ENCODE measurements around the gene SKIDA1. TPM values are rescaled to one million over a fixed set of nuclear protein-coding genes. Genes with fewer than 3 reads are reported as not detected.

SKIDA1 gene
- total RNA-seq, 2 donors from 2014 or later: 0.54 TPM; not detected in 1

DNA sequence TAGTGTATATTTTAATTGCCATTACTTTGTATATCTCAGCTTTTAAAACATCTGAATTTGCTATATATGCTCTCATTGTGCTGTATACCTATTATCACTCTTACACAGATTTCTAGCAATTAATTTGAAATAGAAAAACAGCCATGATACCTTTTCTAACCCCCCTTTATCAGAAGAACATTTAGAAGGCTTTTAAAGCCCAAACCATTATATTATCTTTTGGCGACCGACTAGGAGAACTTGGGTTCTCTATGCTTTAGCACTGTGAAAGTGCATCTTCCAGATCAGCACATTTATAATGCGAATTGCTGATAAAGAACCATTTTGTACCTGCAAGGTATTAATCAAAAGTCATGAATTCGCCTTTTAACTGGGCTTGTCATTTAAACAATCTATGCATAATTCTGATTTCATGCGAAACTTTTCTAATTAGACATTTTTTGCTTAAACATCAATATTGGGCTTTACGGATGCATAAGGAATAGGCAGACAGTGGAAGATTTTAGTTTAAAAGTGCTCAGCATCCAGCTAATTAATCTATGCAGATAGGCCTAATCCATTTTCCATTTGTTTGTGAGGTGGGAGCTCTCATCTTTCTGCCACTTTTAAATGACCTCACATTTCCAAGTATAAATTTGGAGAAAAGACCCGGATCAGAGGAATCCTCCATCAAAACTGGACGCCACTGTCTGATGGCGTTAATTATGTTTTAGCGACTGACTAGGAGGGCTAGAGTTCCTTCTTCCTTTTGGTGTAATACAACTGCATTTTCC lies 7.4 kb upstream of the SKIDA1 start:
- no peak for DNase-seq (ENCODE audit: low spot score in 2 of 2)
- no peak for ATAC-seq
- Mint-ChIP-seq H3K36me3 (peaks cover 0 to 6% of the 10 kb centered on the region in 2 donors), H3K9me3 (no peaks in the 10 kb centered on the region), H3K27ac (peak overlapping the region; percentile 82 to 88)

DNA sequence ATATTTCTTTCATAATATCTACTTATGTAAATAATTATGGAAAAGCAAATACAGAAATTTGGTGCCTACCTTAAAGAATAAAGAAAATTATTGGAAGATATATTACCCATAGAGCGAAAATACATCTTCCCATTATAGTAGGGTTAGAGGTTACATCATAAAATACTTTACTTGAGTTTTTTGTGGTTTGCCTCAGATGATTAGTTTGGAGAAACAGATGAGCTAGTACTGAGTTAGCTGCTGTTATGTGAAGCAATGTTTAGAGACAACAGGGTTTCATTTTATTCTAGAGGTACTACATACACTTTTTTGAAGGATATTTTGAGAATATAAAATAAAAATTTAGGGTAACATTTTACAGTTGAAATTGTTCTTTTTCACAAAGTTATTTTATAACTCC lies 5.7 kb upstream of the SKIDA1 start:
- ATAC-seq (no peak), DNase-seq (ENCODE audit: low spot score in 2 of 2) (no peak)
- H3K27ac Mint-ChIP-seq: no peak overlapping the region
- peaks cover 7 to 10% of the 10 kb centered on the region in 2 donors for H3K36me3 Mint-ChIP-seq
- no peaks in the 10 kb centered on the region for H3K9me3 Mint-ChIP-seq

DNA sequence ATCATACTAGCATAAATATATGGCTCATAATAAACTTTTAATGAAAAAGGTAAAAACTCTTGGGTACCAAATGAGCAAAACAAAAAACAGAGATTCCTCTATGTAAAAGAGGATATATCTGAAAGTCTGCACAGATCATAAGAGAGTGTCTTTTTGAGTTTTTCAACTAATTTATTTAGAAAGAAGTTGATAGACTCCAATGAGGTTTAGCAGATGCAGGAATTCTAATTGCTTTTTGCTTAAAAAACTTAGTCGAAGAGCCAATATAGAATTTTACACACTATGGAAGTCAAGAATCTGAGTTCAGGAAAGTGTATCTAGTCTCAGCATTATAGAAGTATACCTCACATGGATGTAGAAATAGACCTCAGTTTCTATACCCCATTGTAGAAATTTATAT lies 5.2 kb upstream of the SKIDA1 start:
- ATAC-seq (no peak), DNase-seq (ENCODE audit: low spot score in 2 of 2) (no peak)
- Mint-ChIP-seq H3K9me3 (no peaks in the 10 kb centered on the region), H3K36me3 (peaks cover 7 to 10% of the 10 kb centered on the region in 2 donors), H3K27ac (no peak overlapping the region)

DNA sequence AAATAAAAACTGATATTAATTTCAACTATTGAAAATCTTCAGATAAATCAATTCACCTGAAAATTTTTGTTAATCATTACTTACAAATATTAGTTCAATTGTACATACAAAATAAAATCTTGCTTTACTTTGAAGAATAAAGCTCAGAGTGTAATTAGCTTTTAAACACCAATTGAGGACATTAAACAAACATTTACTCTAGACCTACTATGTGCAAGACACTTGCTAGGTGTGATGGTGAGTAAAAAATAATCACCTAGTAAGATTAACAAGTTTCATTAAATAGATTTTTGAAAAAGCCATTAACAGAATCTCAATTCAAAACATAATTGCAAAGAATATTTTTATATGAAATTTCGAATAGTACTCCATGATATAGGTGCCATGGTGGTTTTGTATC lies 4.7 kb upstream of the SKIDA1 start:
- ATAC-seq: no peak
- no peak for DNase-seq (ENCODE audit: low spot score in 2 of 2)
- no peak overlapping the region for H3K27ac Mint-ChIP-seq
- peaks cover 6 to 11% of the 10 kb centered on the region in 2 donors for H3K36me3 Mint-ChIP-seq
- H3K9me3 Mint-ChIP-seq: no peaks in the 10 kb centered on the region

DNA sequence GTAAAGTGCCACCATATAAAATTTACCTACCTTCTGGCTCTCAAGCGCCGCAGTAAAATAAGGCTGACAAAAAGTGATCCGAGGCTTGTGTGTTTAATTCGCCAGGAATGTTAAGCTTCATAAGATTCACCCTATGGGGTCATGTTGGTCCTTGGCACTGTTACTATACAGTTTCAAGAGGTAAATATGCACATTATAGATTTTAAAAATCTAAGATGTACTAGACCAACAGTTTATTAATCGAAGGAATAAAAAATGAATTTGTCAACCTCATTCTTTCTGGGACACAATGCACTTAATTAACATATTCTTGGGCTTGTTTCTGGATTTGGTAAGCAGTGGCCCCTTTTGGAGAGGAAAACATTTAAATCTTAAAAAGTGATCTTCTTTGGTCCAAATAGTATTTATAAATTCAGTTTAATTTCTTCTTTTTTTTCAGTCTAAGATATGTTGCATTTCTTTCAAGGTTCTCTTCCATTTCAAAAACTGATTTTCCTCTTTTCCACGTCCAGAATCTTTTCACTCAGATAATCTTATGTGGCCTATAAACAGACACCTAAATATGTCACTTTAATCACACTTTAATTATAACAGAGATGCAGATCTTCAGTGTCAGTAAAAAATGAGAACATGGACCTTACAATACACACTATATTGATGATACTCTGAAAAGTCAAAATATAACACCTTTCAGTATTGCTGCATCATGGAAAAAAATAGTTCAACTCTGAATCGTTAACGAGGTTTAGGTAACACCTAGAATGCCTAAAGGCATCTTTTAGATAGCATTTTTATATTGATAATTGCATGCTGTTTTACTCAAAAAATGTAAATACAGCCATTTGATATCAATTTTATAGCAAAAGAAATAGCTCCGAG lies 3.8 kb upstream of the SKIDA1 start:
- no peak for ATAC-seq

DNA sequence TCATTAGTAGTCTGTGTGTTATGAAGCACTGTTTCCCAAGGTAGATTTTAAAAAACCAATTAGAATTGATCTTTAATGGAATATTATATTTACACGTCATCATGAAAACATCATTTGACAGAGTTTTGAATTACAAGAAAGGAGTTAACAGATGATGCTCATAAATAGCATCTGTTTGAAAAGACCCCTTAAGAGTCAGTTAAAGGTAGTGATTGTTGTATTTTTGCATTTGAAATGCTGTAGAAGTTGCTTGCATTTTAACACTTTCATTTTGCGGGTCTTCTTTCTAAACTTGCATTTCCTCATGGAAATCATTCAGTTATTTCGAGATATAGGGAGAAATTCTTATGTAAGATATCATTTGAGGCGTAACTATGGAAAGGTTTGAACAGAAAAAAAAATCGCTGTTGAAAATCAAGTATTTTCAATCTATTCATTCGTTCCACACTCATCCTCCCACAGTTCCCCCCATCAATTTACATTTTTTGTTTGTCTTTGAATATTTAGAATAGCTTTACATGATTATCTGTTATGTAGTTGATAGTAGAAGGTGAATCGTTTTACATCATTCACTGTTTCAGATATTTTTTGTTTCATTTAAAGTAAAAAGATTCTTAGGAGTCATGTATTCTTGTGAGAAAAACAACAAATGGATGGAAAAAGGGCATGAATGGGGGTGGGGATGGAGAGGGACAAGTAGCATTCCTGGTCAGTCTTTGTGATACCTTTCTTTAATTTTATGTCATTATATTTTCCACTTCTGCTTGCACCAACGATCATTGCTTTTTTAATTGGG lies 3.0 kb upstream of the SKIDA1 start:
- Mint-ChIP-seq H3K9me3 (no peaks in the 10 kb centered on the region), H3K36me3 (peaks cover 4 to 15% of the 10 kb centered on the region in 2 donors), H3K27ac (no peak overlapping the region)
- no peak for ATAC-seq
- no peak for DNase-seq (ENCODE audit: low spot score in 2 of 2)

More for the DNA sequence above, 3.8 kb upstream of the SKIDA1 start:
- Mint-ChIP-seq H3K9me3 (no peaks in the 10 kb centered on the region), H3K36me3 (peaks cover 4 to 15% of the 10 kb centered on the region in 2 donors), H3K27ac (no peak overlapping the region)
- no peak for DNase-seq (ENCODE audit: low spot score in 2 of 2)

DNA sequence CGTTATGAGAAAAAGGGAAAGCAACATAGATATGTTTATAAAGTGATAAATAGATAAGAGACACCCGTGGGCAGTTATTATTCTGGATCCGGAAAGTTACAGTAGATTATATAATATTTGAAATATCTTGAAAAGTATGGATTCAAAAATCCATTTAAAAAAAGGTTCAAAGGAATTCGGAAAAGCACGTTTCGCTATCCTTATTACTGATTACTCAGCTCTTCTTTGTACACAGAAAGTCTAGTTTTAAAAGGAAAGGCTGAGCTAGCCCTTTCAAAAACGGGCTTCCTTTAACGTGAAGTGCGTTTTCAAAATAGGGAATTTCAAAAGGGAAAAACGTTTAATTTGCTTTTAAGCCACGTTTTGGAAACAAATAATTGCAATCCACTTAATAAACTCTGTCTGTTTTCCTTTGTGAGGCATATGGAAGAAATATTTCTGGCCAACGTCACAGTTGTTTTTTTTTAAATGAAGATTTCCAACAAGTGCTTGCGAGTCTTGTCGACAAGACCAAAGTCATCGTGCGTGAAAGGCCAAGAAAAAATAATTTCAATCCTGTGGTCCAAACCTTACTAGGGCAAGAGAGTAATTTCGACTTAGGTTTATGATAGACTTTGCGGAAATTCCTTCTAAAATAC lies 2.2 kb upstream of the SKIDA1 start:
- H3K27ac Mint-ChIP-seq: no peak overlapping the region
- peaks cover 4 to 15% of the 10 kb centered on the region in 2 donors for H3K36me3 Mint-ChIP-seq
- DNase-seq (ENCODE audit: low spot score in 2 of 2) (no peak), ATAC-seq (no peak)
- H3K9me3 Mint-ChIP-seq: no peaks in the 10 kb centered on the region

DNA sequence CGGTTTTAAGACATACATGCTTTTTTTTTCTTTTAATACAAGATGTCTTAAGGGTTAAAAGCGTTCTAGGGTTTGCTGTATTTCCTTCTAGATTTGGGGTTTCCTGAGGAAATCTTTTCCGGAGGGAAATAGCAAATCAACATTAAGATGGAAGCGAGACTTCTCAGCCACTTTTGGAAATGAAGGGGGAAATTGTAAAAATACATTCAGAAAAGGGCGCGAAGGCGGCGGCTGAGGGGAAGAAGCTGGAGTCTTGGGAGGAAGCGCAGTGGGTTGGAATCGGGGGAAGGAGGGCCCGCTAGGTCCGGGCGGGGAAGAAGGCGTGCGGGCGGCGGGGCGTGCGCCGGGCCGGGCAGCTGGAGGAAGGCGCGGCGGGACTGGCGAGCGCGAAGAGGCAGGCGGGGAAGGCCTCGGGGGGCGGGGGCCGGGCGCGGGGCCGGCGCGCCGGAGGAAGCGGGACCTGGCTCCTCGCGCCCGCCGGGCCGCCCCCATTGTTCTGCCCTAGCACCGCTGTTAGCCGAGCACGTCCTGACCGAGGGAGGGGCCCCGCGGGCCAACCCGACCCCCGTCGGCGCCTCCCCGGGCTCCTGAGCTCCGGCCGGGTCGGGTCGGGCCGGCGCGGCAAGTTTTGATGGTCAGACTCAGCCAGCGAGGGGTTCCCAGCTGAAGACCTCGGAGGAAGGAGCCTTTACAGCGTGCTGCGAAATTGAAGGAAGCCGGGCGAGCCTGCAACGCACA lies 1.5 kb upstream of the SKIDA1 start:
- no peaks in the 10 kb centered on the region for H3K9me3 Mint-ChIP-seq
- DNase-seq (ENCODE audit: low spot score in 2 of 2) (peak in 1 of 2 donors; percentile 53), ATAC-seq (peak; percentile 46 to 56)

DNA sequence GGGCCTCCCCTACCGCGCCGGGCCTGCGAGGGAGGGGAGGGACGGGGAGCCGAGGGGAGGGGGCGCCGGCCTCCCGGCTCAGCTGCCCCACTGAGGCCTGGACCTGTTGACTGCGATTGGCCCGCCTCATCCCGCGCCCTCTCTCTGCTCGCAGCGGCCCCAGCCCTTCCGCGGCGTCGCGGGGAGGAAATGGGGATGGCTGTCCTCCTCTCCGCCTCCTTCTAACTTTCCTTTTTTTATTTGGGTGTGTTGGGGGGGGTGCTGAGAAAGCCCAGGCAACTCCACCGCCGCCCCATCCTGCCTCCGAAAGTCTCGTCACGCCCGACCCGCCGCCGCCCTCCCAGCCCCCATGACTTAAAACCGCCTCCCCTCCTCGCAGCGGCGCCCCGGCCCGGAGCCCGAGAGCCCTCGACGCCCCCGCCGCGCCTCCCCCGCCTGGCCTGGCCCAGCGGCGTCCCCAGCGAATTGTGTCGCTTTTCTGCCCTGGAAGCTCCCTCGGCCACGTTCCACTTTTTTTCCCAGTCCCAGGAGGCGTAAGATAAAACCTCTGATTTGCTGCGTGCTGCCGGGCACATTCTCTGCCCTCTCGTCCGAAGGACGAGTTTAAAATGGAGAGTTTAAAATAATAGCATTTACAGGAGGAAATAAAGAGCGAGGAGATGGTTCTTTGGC lies 842 bp upstream of the SKIDA1 start:
- DNase-seq (ENCODE audit: low spot score in 2 of 2) (peak in 1 of 2 donors; percentile 58), ATAC-seq (peak; percentile 70 to 72)
- peak overlapping the region; percentile 90 to 93 for H3K27ac Mint-ChIP-seq
- H3K9me3 Mint-ChIP-seq: no peaks in the 10 kb centered on the region
- H3K36me3 Mint-ChIP-seq: peaks cover 4 to 15% of the 10 kb centered on the region in 2 donors

More for the DNA sequence above, 1.5 kb upstream of the SKIDA1 start:
- Mint-ChIP-seq H3K27ac (peak overlapping the region; percentile 83 to 90), H3K36me3 (peaks cover 4 to 15% of the 10 kb centered on the region in 2 donors)

DNA sequence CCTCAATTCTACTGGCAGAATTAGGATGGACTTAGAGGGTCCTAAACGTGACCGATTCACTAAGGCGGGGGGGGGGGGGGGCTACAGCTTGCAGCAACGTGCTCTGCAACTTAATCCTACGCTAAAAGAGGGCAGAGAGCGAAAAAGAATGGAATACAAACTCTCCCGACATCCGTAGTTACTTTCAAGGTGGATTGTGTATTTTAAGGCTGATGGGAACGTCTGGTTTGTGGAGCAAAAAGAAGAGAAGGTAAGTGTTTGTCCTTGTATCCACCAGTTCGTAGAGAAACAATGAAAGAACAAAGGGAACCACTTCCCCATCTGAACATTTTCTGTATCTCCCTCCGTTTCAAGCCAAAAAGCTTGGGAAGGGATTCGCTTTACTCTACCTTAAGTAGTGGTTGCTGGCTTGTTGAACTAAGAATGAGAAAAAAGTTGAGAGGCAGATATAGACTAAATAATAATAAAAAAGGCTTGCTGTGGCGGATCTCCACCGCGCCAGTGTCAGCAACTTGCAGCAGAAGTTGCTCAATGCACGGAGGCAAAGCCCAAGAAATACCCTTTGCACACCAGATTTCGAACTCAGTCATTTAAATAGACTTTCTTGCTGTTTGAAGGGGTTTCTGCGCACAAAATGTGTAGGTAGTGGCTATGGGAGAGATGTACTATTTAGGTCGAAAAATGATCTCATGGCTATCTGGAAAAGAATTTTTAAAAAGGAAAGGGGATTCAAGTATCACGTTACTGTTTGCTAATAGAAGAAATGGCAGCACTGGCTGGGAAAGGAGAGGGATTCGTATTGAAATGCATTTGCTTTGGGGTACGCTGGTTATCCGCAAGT lies 736 bp downstream of the SKIDA1 start:
- Mint-ChIP-seq H3K27ac (peak overlapping the region in 1 of 2 donors; percentile 90), H3K9me3 (no peaks in the 10 kb centered on the region), H3K36me3 (peaks cover 4 to 15% of the 10 kb centered on the region in 2 donors)
- DNase-seq (ENCODE audit: low spot score in 2 of 2): no peak
- no peak for ATAC-seq

DNA sequence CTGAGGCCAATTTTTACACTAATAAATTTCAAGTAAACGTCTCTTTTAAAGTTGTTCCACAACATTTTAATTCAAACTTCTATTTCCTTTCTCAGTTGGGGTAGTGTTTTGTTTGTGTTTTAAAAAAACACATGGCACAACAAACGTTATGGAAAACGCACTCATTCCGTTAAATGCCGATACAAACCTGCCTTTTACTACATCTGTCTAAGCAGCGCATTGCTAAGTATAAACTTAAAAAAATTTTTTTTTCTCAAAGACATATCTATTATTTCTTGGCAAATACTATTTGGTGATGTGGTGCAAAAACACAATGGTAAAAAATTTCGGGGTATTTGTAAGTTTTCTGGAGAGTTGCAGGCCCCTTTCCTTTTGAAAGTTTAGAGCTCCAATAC lies 1.4 kb downstream of the SKIDA1 start:
- DNase-seq (ENCODE audit: low spot score in 2 of 2) (no peak), ATAC-seq (no peak)
- H3K36me3 Mint-ChIP-seq: peaks cover 4 to 15% of the 10 kb centered on the region in 2 donors
- H3K9me3 Mint-ChIP-seq: no peaks in the 10 kb centered on the region
- H3K27ac Mint-ChIP-seq: no peak overlapping the region

DNA sequence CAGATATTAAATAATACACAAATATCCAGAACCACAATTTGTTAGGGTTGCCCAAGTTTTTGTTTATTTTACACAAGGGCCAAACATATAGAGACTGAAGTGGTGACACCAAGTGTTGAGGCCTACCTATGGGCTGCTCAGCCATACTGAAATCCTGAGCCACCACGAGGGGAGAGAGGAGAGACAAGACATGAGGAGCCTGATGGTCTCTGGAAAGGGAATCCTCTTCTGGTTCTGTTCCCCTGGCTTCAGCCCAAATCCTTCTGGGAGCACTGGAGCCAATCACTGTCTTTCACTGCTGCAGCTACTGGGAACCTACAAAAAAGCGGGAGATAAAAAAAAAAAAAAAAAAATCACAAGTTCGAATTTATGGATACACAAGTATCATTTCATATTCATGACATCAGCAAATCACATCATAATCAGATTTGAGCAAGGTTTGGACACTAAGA lies 1.9 kb downstream of the SKIDA1 start:
- DNase-seq (ENCODE audit: low spot score in 2 of 2) (no peak), ATAC-seq (no peak)
- Mint-ChIP-seq H3K9me3 (no peaks in the 10 kb centered on the region), H3K27ac (no peak overlapping the region), H3K36me3 (peaks cover 4 to 15% of the 10 kb centered on the region in 2 donors)

DNA sequence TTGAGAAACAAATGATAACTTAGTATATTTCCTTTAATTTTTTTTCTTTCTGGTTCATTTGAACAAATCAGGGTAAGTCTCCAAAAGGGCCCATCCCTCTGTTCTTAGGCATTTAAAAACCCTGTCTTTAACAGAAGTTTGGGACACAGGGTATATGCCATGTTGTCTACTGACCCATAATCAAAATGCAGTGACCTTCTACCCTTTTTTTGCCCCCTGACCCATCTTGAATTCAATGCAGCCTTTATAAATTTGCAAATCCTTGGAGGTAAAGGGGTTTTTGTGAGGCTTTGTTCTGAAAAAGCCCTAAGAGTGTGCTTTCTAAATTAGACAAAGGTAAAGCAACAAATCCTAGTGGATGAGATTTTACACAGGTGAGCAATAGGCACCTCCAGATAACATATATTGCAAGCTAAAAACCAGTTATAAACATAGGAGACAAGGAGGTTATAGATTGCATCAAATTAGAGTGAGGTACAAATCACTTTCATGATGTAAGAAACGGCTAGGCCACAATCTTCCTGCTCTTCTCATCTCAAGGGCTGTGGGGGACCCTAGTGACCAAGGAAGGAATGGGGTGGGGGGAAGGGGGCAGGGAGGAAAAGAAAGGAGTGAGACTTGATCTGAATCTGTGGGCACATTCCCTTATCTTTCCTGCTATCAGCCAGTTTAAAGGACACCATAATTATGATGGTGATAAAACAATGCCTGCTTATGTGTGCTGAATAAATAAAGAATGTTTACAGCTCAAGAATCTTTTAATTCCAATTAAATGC lies 2.7 kb downstream of the SKIDA1 start:
- no peak for ATAC-seq
- DNase-seq (ENCODE audit: low spot score in 2 of 2): no peak
- Mint-ChIP-seq H3K36me3 (peaks cover 4 to 15% of the 10 kb centered on the region in 2 donors), H3K9me3 (no peaks in the 10 kb centered on the region), H3K27ac (no peak overlapping the region)

Measured in activated naive CD4-positive, alpha-beta T cell treated with anti-CD3 and anti-CD28 coated beads, Interleukin-2, amount 50 U/mL, for 72 hours (primary cell).